ENCODE measurements around the gene RELT.

The RELT gene

DNA sequence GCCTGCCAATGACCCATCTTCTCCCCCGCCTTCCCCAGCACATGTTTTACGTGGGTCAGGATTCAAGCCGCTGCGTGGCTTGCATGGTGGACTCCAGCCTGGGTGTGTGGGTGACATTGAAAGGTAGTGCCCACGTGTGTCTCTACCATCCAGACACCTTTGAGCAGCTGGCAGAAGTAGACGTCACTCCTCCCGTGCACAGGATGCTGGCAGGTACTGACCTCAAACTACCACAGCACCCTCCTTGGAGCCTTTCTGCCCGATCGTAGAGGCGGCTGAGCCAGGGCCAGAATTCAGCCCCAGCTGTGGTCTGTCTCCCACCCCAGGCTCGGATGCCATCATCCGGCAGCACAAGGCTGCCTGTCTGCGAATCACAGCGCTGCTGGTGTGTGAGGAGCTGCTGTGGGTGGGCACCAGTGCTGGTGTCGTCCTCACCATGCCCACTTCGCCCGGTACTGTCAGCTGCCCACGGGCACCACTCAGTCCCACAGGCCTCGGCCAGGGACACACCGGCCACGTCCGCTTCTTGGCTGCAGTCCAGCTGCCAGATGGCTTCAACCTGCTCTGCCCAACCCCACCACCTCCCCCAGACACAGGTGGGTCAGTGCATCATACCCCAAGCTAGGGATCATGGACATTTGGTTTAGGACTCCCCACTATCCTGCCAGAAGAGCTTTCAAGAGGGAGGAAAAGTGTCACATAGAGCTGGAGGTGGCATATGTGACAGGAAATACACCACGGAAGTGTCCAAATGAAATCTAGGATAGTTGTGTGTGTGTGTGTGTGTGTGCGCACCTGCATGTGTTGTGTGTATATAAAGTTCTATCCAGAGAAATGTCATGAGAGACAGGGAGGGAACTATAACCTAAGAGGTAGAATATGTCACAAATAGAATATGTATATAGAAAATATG, 10.6 kb upstream of the RELT start:
- Histone ChIP-seq H3K79me2 (no peaks in the 10 kb centered on the region), H3K27ac (no peak overlapping the region), H2AFZ (no peak overlapping the region), H3K9ac (no peak overlapping the region), H3K27me3 (ENCODE audit: control insufficient read depth, insufficient read depth, low read length) (no peaks in the 10 kb centered on the region), H3K4me1 (no peaks in the 10 kb centered on the region), H3K9me3 (ENCODE audit: control insufficient read depth, low read length) (no peaks in the 10 kb centered on the region), H3K4me2 (ENCODE audit: low read length) (no peak overlapping the region), H3K4me3 (ENCODE audit: low read depth, low read length) (no peak overlapping the region), H3K36me3 (ENCODE audit: control insufficient read depth, insufficient read depth, low read length) (no peaks in the 10 kb centered on the region)
- TF ChIP-seq, protein P1, sequence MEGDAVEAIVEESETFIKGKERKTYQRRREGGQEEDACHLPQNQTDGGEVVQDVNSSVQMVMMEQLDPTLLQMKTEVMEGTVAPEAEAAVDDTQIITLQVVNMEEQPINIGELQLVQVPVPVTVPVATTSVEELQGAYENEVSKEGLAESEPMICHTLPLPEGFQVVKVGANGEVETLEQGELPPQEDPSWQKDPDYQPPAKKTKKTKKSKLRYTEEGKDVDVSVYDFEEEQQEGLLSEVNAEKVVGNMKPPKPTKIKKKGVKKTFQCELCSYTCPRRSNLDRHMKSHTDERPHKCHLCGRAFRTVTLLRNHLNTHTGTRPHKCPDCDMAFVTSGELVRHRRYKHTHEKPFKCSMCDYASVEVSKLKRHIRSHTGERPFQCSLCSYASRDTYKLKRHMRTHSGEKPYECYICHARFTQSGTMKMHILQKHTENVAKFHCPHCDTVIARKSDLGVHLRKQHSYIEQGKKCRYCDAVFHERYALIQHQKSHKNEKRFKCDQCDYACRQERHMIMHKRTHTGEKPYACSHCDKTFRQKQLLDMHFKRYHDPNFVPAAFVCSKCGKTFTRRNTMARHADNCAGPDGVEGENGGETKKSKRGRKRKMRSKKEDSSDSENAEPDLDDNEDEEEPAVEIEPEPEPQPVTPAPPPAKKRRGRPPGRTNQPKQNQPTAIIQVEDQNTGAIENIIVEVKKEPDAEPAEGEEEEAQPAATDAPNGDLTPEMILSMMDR (IDR thresholded peaks at IDR 0.05): no peak

DNA sequence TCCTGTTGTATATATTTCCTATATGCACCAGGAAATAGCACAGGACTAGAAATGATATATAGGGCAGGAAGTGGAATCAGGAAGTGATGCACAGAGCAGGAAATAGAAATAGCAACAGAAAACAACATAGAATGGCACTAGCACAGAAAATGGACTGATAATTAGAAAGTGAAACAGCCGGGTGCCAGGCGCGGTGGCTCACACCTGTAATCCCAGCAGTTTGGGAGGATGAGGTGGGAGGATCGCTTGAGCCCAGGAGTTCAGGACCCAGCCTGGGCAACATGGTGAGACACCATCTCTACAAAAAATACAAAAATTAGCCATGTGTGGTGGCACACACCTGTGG, 10.0 kb upstream of the RELT start:
- H2AFZ ChIP-seq: no peak overlapping the region
- TF ChIP-seq, protein P1 (IDR thresholded peaks at IDR 0.05): no peak
- H3K4me3 ChIP-seq (ENCODE audit: low read depth, low read length): no peak overlapping the region
- H3K27me3 ChIP-seq (ENCODE audit: control insufficient read depth, insufficient read depth, low read length): no peaks in the 10 kb centered on the region
- H3K79me2 ChIP-seq: no peaks in the 10 kb centered on the region
- no peaks in the 10 kb centered on the region for H3K4me1 ChIP-seq
- H3K9me3 ChIP-seq (ENCODE audit: control insufficient read depth, low read length): no peaks in the 10 kb centered on the region
- no peak overlapping the region for H3K4me2 ChIP-seq (ENCODE audit: low read length)
- H3K9ac ChIP-seq: no peak overlapping the region
- no peaks in the 10 kb centered on the region for H3K36me3 ChIP-seq (ENCODE audit: control insufficient read depth, insufficient read depth, low read length)
- no peak overlapping the region for H3K27ac ChIP-seq

DNA sequence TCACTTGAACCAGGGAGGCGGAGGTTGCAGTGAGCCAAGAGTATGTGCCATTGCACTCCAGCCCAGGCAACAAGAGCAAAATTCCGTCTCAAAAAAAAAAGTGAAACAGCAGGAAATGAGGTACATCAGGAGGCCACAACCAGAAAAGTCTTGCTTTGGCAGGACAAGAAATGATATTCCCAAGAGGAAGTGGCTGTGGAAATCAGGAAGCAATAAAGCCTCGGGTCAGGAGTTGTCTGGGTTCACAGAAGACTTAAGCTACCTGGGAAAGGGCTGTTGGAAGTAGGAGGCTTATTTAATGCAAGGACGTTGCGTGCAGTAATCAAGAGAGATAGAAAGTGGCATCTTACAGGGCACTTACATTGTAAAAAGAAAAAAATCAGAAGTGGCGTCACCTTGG, 9.2 kb upstream of the RELT start:
- H3K4me1 ChIP-seq: no peaks in the 10 kb centered on the region
- H3K4me2 ChIP-seq (ENCODE audit: low read length): no peak overlapping the region
- TF ChIP-seq, protein P1 (IDR thresholded peaks at IDR 0.05): no peak
- H3K4me3 ChIP-seq (ENCODE audit: low read depth, low read length): no peak overlapping the region
- H3K27me3 ChIP-seq (ENCODE audit: control insufficient read depth, insufficient read depth, low read length): no peaks in the 10 kb centered on the region
- H3K27ac ChIP-seq: no peak overlapping the region
- no peak overlapping the region for H3K9ac ChIP-seq
- no peaks in the 10 kb centered on the region for H3K79me2 ChIP-seq
- no peaks in the 10 kb centered on the region for H3K9me3 ChIP-seq (ENCODE audit: control insufficient read depth, low read length)
- H2AFZ ChIP-seq: no peak overlapping the region
- H3K36me3 ChIP-seq (ENCODE audit: control insufficient read depth, insufficient read depth, low read length): no peaks in the 10 kb centered on the region

DNA sequence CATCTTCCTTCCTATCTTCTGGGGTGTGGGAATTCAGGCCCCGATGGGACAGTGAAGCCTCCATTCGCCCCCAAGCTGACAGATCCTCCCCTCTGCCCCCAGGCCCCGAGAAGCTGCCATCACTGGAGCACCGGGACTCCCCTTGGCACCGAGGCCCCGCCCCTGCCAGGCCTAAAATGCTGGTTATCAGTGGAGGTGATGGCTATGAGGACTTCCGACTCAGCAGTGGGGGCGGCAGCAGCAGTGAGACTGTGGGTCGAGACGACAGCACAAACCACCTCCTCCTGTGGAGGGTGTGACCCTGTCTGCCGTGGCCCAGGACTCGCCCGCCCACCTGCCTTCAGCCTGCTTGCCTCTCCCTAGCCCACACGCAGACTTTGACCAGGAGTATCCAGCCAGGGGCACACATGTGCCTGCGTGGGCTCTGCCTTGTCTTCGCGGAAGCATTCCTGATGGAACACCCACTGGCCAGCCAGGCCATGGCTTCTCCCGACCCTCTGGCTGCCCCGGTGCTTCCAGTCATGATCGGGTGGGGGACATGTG, 8.6 kb upstream of the RELT start:
- no peak overlapping the region for H3K4me2 ChIP-seq (ENCODE audit: low read length)
- H3K4me1 ChIP-seq: no peaks in the 10 kb centered on the region
- no peaks in the 10 kb centered on the region for H3K27me3 ChIP-seq (ENCODE audit: control insufficient read depth, insufficient read depth, low read length)
- H3K79me2 ChIP-seq: no peaks in the 10 kb centered on the region
- TF ChIP-seq, protein P1 (IDR thresholded peaks at IDR 0.05): no peak
- H3K4me3 ChIP-seq (ENCODE audit: low read depth, low read length): no peak overlapping the region
- no peak overlapping the region for H3K27ac ChIP-seq
- H3K36me3 ChIP-seq (ENCODE audit: control insufficient read depth, insufficient read depth, low read length): no peaks in the 10 kb centered on the region
- H2AFZ ChIP-seq: no peak overlapping the region
- H3K9me3 ChIP-seq (ENCODE audit: control insufficient read depth, low read length): no peaks in the 10 kb centered on the region
- H3K9ac ChIP-seq: no peak overlapping the region

Data from parathyroid adenoma (tissue), 2 donors.